Vagina (tissue), 2 donors: Measurements from ENCODE around the gene CNST. TPM values are rescaled to one million over a fixed set of nuclear protein-coding genes. Genes with fewer than 3 reads are reported as not detected.

Experiments
- DNase-seq, 2 donors: peaks; one replicate each; pipeline ENCODE4 v3.0.0-alpha.2; 2017; ENCODE audit errors: extremely low spot score in 2 of 2
- H3K27ac ChIP-seq: fragments of 200-600 bp; sonication (generic); one replicate; pipeline ENCODE4 v1.5.1; 2019
- H3K27me3 ChIP-seq: fragments of 200-600 bp; sonication (generic); one replicate; pipeline ENCODE4 v1.5.1; 2019
- H3K36me3 ChIP-seq, 2 donors: fragments of 200-600 bp; sonication (generic); one replicate each; pipeline ENCODE4 v1.5.1; 2017 to 2019
- H3K4me1 ChIP-seq: fragments of 200-600 bp; sonication (generic); one replicate; pipeline ENCODE4 v1.5.1; 2019
- H3K4me3 ChIP-seq, 2 donors: fragments of 200-600 bp; sonication (generic); 1 replicate in 1 of 2; 2 replicates in 1 of 2; pipeline ENCODE4 v1.5.1; 2016 to 2019
- H3K9me3 ChIP-seq: fragments of 200-600 bp; sonication (generic); one replicate; pipeline ENCODE4 v1.5.1; 2019
- POLR2A ChIP-seq, 2 donors: fragments of 450-650 bp; IDR thresholded peaks; one replicate each; pipeline ENCODE4 v1.6.1; 2017; ENCODE audit warnings: antibody characterized with exemption in 2 of 2, mild to moderate bottlenecking in 2 of 2, moderate library complexity in 2 of 2
- POLR2AphosphoS5 ChIP-seq, 2 donors: sonication (generic); formaldehyde crosslinking; IDR thresholded peaks; one replicate each; pipeline ENCODE4 v1.9.0; 2017; ENCODE audit warnings: antibody characterized with exemption in 2 of 2, mild to moderate bottlenecking in 2 of 2, low read depth in 1 of 2; ENCODE audit not compliant: insufficient read depth in 1 of 2
- intact Hi-C: fragments of 100-400 bp; cut with DNase I; formaldehyde crosslinking; loops from one replicate; pipeline ENCODE4 v1.15.1; 2023
- total RNA-seq: library from RNA; depleted of rRNA; stranded (reverse); fragments of >200 nt; gene quantifications from one replicate; pipeline ENCODE4 v1.2.3, GENCODE V29; 2016
- TF ChIP-seq, protein P1 (sequence below), 3 experiments: fragments of 450-650 bp in 2 of 3; fragments of 200-600 bp in 1 of 3; sonication (generic) in 1 of 3; IDR thresholded peaks; one replicate each; pipeline ENCODE4 v1.5.1; 2017 to 2019; ENCODE audit warnings: antibody characterized with exemption in 3 of 3, mild to moderate bottlenecking in 2 of 3, moderate library complexity in 2 of 3

CNST gene
- total RNA-seq, 1 donor from 2014 or later: 20.6 TPM

DNA sequence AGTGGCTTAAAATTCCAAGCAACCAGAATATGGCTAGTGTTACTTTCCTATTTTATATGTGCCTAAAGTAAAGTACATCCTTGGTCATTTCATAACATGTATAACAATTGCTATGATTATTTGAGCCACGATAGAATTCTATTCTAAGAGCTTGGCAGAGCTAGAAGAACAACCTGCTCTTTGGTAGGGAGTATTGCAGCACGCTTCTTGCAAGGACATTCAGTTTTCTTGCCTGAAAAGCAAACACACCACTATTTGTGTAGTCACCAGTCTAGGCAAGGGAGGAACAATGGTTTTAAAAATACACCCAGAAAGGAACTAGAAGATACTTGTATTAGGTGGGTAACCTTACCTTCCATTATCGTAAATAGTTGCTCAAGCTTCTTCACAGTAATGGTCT, 51.5 kb downstream of the CNST start:
- Histone ChIP-seq H3K27ac (no peak overlapping the region), H3K36me3 (peaks cover 0 to 10% of the 10 kb centered on the region in 2 donors), H3K9me3 (no peaks in the 10 kb centered on the region), H3K4me3 (no peak overlapping the region), H3K4me1 (peaks cover 27% of the 10 kb centered on the region), H3K27me3 (no peaks in the 10 kb centered on the region)
- DNase-seq: no peak
- intact Hi-C loops: no loop called here
- TF ChIP-seq, protein P1, sequence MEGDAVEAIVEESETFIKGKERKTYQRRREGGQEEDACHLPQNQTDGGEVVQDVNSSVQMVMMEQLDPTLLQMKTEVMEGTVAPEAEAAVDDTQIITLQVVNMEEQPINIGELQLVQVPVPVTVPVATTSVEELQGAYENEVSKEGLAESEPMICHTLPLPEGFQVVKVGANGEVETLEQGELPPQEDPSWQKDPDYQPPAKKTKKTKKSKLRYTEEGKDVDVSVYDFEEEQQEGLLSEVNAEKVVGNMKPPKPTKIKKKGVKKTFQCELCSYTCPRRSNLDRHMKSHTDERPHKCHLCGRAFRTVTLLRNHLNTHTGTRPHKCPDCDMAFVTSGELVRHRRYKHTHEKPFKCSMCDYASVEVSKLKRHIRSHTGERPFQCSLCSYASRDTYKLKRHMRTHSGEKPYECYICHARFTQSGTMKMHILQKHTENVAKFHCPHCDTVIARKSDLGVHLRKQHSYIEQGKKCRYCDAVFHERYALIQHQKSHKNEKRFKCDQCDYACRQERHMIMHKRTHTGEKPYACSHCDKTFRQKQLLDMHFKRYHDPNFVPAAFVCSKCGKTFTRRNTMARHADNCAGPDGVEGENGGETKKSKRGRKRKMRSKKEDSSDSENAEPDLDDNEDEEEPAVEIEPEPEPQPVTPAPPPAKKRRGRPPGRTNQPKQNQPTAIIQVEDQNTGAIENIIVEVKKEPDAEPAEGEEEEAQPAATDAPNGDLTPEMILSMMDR (IDR thresholded peaks at IDR 0.05): no peak
- TF ChIP-seq POLR2A (IDR thresholded peaks at IDR 0.05) (no peak), POLR2AphosphoS5 (IDR thresholded peaks at IDR 0.05; ENCODE audit: insufficient read depth in 1 of 2, low read depth in 1 of 2) (no peak)

DNA sequence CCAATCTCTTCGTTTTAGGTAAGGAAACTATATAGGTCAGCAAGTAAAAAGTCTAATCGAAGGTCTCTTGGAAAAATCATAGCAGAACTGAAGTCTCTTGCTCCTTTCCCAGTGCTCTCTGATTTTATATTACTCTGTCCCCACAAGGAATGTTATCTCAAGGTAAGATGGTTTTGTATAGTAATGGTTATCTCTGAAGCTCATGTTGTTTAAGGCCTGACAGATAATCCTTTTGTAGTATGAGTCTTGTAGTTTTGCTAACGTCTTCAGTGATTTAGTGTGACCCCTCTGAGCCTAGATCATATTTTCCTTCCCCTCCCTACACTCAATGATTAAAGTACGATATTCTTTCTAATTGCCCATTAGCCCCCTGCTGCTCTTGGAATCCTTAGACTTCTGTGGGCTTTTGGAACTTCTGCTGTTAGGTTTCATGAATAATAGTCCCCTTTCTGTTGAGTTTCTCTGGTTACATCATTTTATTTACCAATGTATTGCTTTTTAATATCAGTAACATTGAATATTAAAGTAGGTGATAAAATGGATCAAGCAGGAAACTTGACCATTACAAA, 52.1 kb downstream of the CNST start:
- DNase-seq: no peak
- no peaks in the 10 kb centered on the region for H3K9me3 ChIP-seq
- no peak overlapping the region for H3K27ac ChIP-seq
- H3K36me3 ChIP-seq: peaks cover 0 to 10% of the 10 kb centered on the region in 2 donors
- peaks cover 27% of the 10 kb centered on the region for H3K4me1 ChIP-seq
- H3K27me3 ChIP-seq: no peaks in the 10 kb centered on the region
- TF ChIP-seq POLR2A (IDR thresholded peaks at IDR 0.05) (no peak), POLR2AphosphoS5 (IDR thresholded peaks at IDR 0.05; ENCODE audit: insufficient read depth in 1 of 2, low read depth in 1 of 2) (no peak)
- TF ChIP-seq, protein P1 (IDR thresholded peaks at IDR 0.05): no peak
- intact Hi-C loops: no loop called here
- H3K4me3 ChIP-seq: no peak overlapping the region

DNA sequence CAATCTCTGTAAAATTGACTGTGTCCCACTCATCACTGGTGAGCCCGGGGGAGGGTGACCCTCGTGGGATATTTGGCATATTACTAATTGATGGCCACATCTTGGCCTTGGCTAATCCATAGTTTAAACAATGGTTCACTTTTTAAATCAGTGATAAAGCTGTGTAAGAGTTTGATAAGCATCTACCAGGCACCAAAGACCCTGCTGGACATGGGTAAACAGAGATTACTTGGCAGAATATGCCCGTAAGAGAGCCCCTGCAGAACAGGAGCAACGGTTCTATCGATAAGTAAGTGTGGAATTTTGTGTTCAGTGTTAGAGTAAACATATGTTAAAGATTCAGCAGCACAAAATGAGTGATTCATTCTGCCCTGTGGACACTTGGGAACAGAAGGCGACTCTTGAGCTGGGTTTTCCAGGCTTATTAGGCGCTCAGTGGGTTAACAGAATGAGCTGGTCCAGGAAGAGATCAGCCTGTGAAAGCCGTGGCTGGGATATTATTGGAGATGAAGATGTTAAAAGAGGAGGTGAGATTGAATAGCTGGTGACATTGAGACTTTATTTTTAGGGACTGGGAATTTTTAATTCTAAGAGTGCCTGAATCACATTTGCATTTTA, 55.9 kb downstream of the CNST start:
- TF ChIP-seq POLR2AphosphoS5 (IDR thresholded peaks at IDR 0.05; ENCODE audit: insufficient read depth in 1 of 2, low read depth in 1 of 2) (no peak), POLR2A (IDR thresholded peaks at IDR 0.05) (no peak)
- TF ChIP-seq, protein P1 (IDR thresholded peaks at IDR 0.05): no peak
- Histone ChIP-seq H3K9me3 (no peaks in the 10 kb centered on the region), H3K27me3 (no peaks in the 10 kb centered on the region), H3K36me3 (peaks cover 0 to 14% of the 10 kb centered on the region in 2 donors), H3K4me3 (no peak overlapping the region), H3K27ac (no peak overlapping the region), H3K4me1 (peaks cover 11% of the 10 kb centered on the region)
- no peak for DNase-seq
- intact Hi-C loops: loop anchor here (2.0 kb wide), 1 partner anchor 49 kb away; no protein-coding TSS in a partner anchor

DNA sequence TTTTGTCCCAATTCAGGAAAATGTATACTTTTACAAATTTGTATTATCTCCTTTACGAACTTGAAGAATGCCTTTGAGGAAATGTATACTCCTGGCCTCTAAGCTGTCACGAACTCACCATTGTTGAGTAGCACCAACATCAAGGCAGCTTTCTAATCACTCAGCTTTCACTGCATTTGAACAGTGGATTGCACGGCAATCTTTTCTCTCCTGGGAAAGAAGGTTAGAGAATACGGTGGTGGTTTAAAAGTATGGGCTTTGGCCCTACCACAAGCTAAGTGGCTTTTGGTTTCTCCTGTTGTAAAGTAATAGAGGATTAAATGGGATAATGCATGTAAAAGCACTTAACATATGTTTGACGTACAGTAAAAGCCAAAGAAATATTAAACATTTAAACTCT, 57.8 kb downstream of the CNST start:
- H3K27me3 ChIP-seq: no peaks in the 10 kb centered on the region
- H3K4me3 ChIP-seq: no peak overlapping the region
- peaks cover 0 to 14% of the 10 kb centered on the region in 2 donors for H3K36me3 ChIP-seq
- no peak for TF ChIP-seq POLR2A (IDR thresholded peaks at IDR 0.05)
- no peak for TF ChIP-seq POLR2AphosphoS5 (IDR thresholded peaks at IDR 0.05; ENCODE audit: insufficient read depth in 1 of 2, low read depth in 1 of 2)
- intact Hi-C loops: no loop called here
- H3K9me3 ChIP-seq: no peaks in the 10 kb centered on the region
- DNase-seq: no peak
- H3K27ac ChIP-seq: no peak overlapping the region
- H3K4me1 ChIP-seq: no peaks in the 10 kb centered on the region

DNA sequence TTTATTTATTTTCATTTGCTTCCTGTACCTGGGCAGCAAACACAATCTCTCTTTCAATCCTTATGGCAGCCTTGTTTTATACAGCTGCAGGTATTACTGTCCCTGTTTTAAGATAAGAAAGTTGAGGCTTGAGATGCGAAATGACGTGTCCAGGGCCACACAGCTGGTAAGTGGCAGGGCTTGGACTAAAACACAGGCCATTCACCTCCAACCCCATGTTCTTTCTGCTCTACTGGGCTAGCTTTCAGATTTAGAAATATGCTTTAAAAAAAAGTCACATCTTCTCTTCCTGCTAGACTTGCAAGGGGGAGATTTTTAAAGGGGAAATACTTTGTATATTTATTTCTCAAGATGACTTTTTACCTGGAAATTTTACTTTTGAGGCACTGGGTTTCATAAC, 62.8 kb downstream of the CNST start:
- H3K36me3 ChIP-seq: peaks cover 0 to 4% of the 10 kb centered on the region in 2 donors
- no peak overlapping the region for H3K27ac ChIP-seq
- intact Hi-C loops: no loop called here
- TF ChIP-seq POLR2AphosphoS5 (IDR thresholded peaks at IDR 0.05; ENCODE audit: insufficient read depth in 1 of 2, low read depth in 1 of 2) (no peak), POLR2A (IDR thresholded peaks at IDR 0.05) (no peak)
- TF ChIP-seq, protein P1 (IDR thresholded peaks at IDR 0.05): no peak
- no peak for DNase-seq
- H3K27me3 ChIP-seq: no peaks in the 10 kb centered on the region
- no peak overlapping the region for H3K4me3 ChIP-seq
- H3K9me3 ChIP-seq: no peaks in the 10 kb centered on the region
- H3K4me1 ChIP-seq: no peaks in the 10 kb centered on the region
